ENCODE data around the gene PDHA1.

The PDHA1 gene

DNA sequence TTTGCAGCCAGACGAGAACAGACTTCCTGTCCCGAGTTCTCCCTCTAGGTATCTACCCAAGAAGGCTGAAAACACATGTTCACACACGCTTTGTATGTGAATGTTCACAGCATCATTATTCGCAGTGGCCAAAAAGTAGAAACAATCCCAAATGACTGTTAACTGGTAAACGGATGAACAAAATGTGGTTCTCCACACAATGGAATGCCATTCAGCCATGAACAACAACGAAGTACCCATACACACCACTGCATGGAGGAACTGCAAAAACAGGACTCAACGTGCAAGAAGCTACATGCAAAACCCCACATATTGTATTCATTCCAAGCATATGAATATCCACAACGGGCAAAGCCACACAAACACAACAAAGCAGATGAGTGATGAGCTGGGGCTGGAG, 45.0 kb downstream of the PDHA1 start:
- TF ChIP-seq CTCF (IDR thresholded peaks at IDR 0.05; ENCODE audit: insufficient read depth, missing control alignments), result no peak
- FAIRE-seq (no peak), DNase-seq (ENCODE audit: insufficient read length, low spot score) (no peak)

GRCh38 chrX:19389227-19389845, 45.6 kb downstream of the PDHA1 start:
- no peak for TF ChIP-seq CTCF (IDR thresholded peaks at IDR 0.05; ENCODE audit: insufficient read depth, missing control alignments)
- FAIRE-seq, result no peak
- no peak for DNase-seq (ENCODE audit: insufficient read length, low spot score)

DNA sequence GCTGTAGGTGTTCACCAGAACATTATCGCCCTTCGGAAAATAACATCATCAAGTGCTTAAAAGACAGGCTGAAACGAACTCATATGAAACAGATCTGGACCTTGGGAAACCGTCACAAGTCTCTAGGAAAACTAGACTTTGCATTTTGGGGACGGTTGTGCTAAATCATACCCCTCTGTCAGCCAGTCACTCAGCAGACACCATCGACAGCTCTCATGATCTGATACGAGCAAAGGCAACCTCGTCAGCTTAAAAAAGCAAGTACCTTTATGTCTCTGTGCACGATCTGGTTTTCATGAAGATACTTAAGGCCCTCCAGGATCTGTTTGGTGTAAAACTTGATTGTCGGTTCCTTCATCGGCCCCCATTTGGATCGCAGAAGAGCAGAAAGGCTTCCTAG, 48.4 kb downstream of the PDHA1 start:
- DNase-seq (ENCODE audit: insufficient read length, low spot score) (no peak), FAIRE-seq (no peak)
- no peak for TF ChIP-seq CTCF (IDR thresholded peaks at IDR 0.05; ENCODE audit: insufficient read depth, missing control alignments)

DNA sequence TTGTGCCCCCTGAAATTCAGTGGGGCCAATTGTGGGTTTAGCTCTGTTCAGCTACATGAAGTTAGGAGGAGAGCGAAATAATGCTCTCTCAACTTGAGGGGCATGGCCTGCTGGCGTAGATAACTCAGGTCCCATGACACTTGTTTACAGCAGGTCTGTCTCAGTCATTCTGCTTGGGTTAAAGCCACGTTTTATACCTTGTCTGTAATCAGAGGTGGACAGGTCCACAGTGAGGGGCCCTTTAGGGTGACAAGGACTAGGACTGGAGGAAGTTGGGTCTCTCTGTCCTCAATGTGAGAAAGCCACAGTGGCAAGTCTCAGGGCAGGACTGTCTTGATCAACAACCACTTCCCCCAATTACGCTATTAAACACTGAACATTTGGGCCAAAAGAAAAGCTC, 49.0 kb downstream of the PDHA1 start:
- no peak for FAIRE-seq
- no peak for TF ChIP-seq CTCF (IDR thresholded peaks at IDR 0.05; ENCODE audit: insufficient read depth, missing control alignments)
- no peak for DNase-seq (ENCODE audit: insufficient read length, low spot score)

- DNase-seq (ENCODE audit: insufficient read length, low spot score), result no peak
- FAIRE-seq, result no peak
- TF ChIP-seq CTCF (IDR thresholded peaks at IDR 0.05; ENCODE audit: insufficient read depth, missing control alignments), result no peak
Observed at GRCh38 chrX:19403696-19404095, 60.0 kb downstream of the PDHA1 start.

DNA sequence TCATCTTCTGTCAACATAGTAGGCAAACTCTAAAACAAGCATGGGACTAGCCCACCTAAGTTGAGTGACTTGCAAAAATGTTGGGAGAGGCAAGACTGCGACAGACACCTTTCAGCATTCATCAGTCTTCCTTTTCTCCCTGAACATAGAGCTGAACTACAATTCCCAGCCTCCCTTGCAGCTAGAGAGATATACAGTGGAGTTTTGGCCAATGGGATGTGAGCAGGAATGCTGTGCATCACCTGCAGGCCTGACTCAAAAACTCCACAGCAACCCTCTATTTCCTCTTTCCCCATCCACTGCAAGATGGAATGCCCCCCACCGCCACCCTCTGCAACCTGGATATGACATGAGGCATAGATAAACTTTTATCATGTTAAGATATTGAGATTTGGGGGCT, 66.5 kb downstream of the PDHA1 start:
- TF ChIP-seq CTCF (IDR thresholded peaks at IDR 0.05; ENCODE audit: insufficient read depth, missing control alignments), result no peak
- FAIRE-seq, result no peak
- DNase-seq (ENCODE audit: insufficient read length, low spot score), result no peak

All from D721Med (cell line).